ENCODE results near the gene SKAP2. TPM values are rescaled to one million over a fixed set of nuclear protein-coding genes. Genes with fewer than 3 reads are reported as not detected.

The SKAP2 gene
- total and polyA plus RNA-seq, 10 of the 15 experiments (the other 5 are each of a cell fraction or from before 2014, with no cell fraction given), result 10.9 to 40.6 (median 23.5) TPM

- TF ChIP-seq ZBTB4 (CRISPR knock-in tag; IDR thresholded peaks at IDR 0.05), result no peak
- no peak for TF ChIP-seq USF2 (IDR thresholded peaks at IDR 0.05; ENCODE audit: borderline replicate concordance, low read depth, low read length)
These were observed 35.9 kb upstream of the SKAP2 start (continued) for GRCh38 chr7:26900251-26900650.

DNA sequence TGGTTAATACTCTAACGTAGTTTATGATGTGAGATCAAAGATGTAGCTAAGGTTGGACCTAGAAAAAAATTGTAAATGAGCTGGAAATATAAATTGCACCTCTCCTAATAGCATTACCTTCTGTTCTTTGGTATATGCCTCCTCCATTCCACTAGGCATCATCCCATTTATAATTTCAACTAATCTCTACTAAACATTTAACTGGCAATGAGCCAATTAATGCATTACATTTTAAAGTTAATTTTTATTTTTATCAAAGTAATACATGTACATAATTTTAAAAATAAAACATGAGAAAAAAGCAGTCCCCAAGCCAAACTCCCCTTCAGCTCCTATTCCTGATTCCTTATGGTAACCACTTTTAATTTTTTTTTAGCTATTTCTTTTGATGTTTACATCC is 35.1 kb upstream of the SKAP2 start:
- Histone ChIP-seq H3K79me2 (ENCODE audit: control insufficient read depth, insufficient read depth, low read length) (no peaks in the 10 kb centered on the region), H2AFZ (ENCODE audit: control insufficient read depth, low read depth, low read length) (no peak overlapping the region), H3K27me3 (replicated peaks in 1 of 2; ENCODE audit: control insufficient read depth in 2 of 2, insufficient read depth in 2 of 2, low read length in 1 of 2) (no peaks in the 10 kb centered on the region), H3K9me3 (replicated peaks; ENCODE audit: control insufficient read depth, insufficient read depth, low read length) (no peaks in the 10 kb centered on the region), H3K4me1 (ENCODE audit: control insufficient read depth, insufficient read depth, low read length) (no peaks in the 10 kb centered on the region), H3K4me3 (no peak overlapping the region), H4K20me1 (ENCODE audit: control insufficient read depth, insufficient read depth) (no peaks in the 10 kb centered on the region), H3K9ac (ENCODE audit: control insufficient read depth, insufficient read depth, low read length) (no peak overlapping the region), H3K4me2 (ENCODE audit: control insufficient read depth, insufficient read depth) (no peak overlapping the region), H3K27ac (ENCODE audit: control insufficient read depth, insufficient read depth) (no peak overlapping the region), H3K36me3 (ENCODE audit: control insufficient read depth in 2 of 2, insufficient read depth in 2 of 2, low read length in 1 of 2) (no peaks in the 10 kb centered on the region)
- ChIA-PET RAD21 (ENCODE audit: unreplicated experiment) (no interaction called here), SMC1A (ENCODE audit: uncharacterized antibody, unreplicated experiment) (interaction anchor here (0.7 to 1.4 kb wide), 3 partner anchors 10 to 212 kb away, joined by 3 to 5 read pairs (median 3); no protein-coding TSS in a partner anchor), CTCF (interaction anchor here (1.2 to 1.7 kb wide), 2 partner anchors 16 to 263 kb away, joined by 3 read pairs; no protein-coding TSS in a partner anchor), POLR2A (no interaction called here)
- intact Hi-C loops (cut with micrococcal nuclease; ENCODE audit: unreplicated experiment) (no loop called here), in situ Hi-C loops (cut with MboI) (no loop called here)
- WGBS (ENCODE audit: insufficient coverage, insufficient replicate concordance, low lambda C conversion rate, missing lambda C conversion rate), result 0% methylated on average over 1 of the region's 1 CpG
- TF ChIP-seq PKNOX1 (IDR thresholded peaks at IDR 0.05), result no peak
- TF ChIP-seq, protein P1, sequence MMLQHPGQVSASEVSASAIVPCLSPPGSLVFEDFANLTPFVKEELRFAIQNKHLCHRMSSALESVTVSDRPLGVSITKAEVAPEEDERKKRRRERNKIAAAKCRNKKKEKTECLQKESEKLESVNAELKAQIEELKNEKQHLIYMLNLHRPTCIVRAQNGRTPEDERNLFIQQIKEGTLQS (IDR thresholded peaks at IDR 0.05; ENCODE audit: borderline replicate concordance, extremely low read depth, low read depth, low read length), result no peak
- TF ChIP-seq SPI1 (IDR thresholded peaks at IDR 0.05; ENCODE audit: borderline replicate concordance, insufficient read depth, low read depth, low read length), result no peak
- no peak for TF ChIP-seq CEBPB (IDR thresholded peaks at IDR 0.05; ENCODE audit: borderline replicate concordance in 1 of 2, low read depth in 2 of 2, low read length in 2 of 2)
- no peak for TF ChIP-seq CREB1 (IDR thresholded peaks at IDR 0.05; ENCODE audit: low read depth)
- TF ChIP-seq FOXM1 (IDR thresholded peaks at IDR 0.05; ENCODE audit: low read depth, low read length), result no peak
- TF ChIP-seq BRCA1 (IDR thresholded peaks at IDR 0.05; ENCODE audit: low read depth, low read length), result no peak
- no peak for TF ChIP-seq ZSCAN29 (IDR thresholded peaks at IDR 0.05)
- TF ChIP-seq EGR1 (IDR thresholded peaks at IDR 0.05; ENCODE audit: borderline replicate concordance in 1 of 2, low read depth in 2 of 2, low read length in 2 of 2), result no peak
- ATAC-seq (no peak), DNase-seq (ENCODE audit: low read depth, low spot score) (no peak), FAIRE-seq (no peak)
- BruUV-seq (replicated peaks), result no TSS peak

All from GM12878 (cell line).